ENCODE data around the gene LRRC59.

DNA sequence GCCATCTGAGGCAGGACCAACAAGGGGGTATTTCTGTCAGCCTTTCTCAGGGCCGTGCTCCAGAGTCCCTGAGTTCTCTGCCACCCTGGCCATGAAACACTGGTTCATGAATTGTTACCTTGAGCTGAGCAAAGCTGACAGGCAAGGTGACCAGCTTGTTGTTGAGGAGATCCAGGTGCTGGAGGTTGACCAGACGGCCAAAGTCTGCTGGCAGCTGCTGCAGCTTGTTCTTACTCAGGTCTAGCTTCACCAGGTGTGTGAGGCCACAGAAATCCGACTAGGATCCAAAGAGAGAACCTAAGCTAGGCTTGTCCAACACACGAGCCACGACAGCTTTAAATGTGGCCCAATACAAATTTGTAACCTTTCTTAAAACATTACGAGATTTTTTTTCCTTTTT, 4.7 kb downstream of the LRRC59 start:
- TF ChIP-seq, protein P1, sequence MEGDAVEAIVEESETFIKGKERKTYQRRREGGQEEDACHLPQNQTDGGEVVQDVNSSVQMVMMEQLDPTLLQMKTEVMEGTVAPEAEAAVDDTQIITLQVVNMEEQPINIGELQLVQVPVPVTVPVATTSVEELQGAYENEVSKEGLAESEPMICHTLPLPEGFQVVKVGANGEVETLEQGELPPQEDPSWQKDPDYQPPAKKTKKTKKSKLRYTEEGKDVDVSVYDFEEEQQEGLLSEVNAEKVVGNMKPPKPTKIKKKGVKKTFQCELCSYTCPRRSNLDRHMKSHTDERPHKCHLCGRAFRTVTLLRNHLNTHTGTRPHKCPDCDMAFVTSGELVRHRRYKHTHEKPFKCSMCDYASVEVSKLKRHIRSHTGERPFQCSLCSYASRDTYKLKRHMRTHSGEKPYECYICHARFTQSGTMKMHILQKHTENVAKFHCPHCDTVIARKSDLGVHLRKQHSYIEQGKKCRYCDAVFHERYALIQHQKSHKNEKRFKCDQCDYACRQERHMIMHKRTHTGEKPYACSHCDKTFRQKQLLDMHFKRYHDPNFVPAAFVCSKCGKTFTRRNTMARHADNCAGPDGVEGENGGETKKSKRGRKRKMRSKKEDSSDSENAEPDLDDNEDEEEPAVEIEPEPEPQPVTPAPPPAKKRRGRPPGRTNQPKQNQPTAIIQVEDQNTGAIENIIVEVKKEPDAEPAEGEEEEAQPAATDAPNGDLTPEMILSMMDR (IDR thresholded peaks at IDR 0.05) = no peak
- TF ChIP-seq ATF2 (CRISPR knock-in tag; IDR thresholded peaks at IDR 0.05; ENCODE audit: borderline replicate concordance, low read depth) (no peak), RELA (CRISPR knock-in tag; IDR thresholded peaks at IDR 0.05; ENCODE audit: borderline replicate concordance) (no peak), FOXJ3 (CRISPR knock-in tag; IDR thresholded peaks at IDR 0.05; ENCODE audit: borderline replicate concordance) (no peak), ESRRA (CRISPR knock-in tag; IDR thresholded peaks at IDR 0.05; ENCODE audit: borderline replicate concordance) (no peak), PREB (CRISPR knock-in tag; IDR thresholded peaks at IDR 0.05; ENCODE audit: borderline replicate concordance) (no peak), SP1 (CRISPR knock-in tag; conservative IDR thresholded peaks at IDR 0.05) (no peak), NR3C1 (CRISPR knock-in tag; conservative IDR thresholded peaks at IDR 0.05; ENCODE audit: low read depth) (no peak), ZSCAN18 (CRISPR knock-in tag; IDR thresholded peaks at IDR 0.05) (no peak)
